Activated T-cell treated with anti-CD3 and anti-CD28 coated beads for 4 hours (primary cell): ENCODE data around the gene MTERF1.
"Not testable (repeated sequence)": the region's sequence is repeated elsewhere in the genome, so short reads cannot be mapped to it uniquely, and the experiment has no call there.

Experiments used
- DNase-seq: peaks from one replicate; pipeline ENCODE4 v3.0.0-alpha.2; 2020

Gene MTERF1

DNA sequence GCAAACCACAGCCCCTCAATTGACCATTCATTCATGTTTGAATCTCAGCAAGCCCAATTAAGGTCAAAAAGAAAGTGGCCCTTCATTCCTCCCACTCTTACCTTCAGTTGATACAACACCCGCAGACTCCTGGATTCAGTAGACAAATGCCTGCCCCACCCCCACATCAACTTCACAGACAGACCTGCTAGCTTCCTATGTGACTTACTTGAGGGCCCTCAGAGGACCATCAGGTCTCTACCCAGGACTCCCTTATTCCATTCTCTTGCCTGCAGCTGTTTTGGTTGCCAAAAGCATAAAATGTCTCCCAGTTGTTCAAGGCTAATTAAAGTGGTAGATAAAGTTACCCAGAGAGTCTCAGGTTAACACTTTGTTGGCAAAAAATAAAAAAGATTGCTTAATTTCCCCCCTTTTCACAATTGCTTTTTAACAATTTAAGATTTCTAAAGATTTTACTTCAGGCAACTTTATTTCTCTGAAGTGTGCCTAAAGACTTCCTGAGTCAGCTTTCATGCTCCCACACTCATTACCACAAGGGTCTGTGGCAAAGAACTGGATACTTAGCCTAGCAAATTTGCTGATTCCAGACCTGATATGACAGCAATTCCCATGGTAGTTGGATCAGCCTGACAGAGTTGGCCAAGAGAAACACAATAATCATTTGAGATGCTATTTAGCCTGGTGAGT lies 3.3 kb upstream of the MTERF1 start:
- no peak for DNase-seq

DNA sequence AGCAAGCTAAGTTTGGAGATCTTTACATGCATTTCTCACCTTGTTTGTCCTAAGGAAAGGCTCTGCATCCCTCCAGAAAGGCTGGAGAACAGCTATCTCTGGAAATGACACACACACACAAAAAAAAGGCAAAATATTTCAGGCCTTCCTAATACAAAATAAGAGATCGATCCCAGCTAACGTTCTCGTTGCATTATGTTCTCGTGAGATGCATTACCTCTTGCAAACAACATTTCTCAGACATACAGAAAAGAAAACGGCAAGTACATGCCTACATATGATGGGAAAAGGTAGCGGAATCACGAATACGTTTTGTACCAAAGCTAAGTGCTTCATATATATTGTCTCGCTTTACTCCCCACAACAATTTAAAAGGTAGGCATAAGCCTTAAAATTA lies 488 bp downstream of the MTERF1 start:
- no peak for DNase-seq

DNA sequence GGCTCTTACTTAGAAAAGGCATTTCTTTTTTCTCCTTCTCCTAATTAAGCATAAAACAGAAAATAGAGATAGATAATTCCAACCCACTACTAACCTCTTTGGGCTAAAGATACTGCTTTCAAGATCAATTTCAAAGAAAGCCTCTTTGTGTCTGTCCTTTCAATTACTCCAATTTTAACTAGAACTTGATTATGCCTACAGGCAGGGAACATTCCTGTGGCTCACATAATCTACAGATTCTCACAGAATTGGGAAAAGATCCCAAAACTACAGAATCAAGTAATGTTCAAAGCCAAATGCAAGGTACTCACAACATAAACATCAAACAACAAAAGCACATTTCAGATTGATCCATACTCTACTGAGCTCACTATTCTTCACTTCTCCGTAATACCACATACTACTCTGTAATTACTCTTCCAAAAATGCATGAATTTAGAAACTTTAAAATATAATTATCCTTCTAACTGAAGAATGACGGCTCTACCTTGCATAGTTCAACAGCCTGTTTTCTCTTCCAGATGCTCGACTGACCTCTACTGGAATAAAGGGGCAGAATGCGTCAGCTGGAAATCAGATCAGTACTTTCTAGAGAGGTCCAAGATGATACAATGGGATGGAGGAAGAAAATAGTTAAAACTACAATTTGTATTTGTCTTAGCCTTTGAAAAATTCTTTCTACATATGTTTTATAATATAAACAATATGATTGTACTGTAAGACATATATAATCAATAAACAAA lies 3.9 kb downstream of the MTERF1 start:
- no peak for DNase-seq

DNA sequence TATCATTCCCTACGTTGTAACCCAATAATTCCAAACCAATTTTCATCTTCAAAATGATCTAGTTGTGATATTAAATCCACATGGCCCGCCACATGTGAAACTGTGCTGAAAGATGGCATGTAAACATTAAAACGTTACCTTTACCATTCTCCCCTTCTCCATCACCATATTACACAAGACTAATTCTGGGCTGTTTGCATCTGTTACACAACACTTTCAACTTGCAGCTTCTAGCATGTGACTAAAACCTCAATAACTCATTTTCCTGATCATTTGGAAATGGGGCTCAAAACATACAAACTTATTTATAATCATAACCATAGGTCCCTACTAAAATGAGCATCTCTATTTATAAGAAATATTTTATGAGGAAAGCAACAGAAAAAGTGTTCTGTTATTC lies 4.7 kb downstream of the MTERF1 start:
- DNase-seq = no peak

DNA sequence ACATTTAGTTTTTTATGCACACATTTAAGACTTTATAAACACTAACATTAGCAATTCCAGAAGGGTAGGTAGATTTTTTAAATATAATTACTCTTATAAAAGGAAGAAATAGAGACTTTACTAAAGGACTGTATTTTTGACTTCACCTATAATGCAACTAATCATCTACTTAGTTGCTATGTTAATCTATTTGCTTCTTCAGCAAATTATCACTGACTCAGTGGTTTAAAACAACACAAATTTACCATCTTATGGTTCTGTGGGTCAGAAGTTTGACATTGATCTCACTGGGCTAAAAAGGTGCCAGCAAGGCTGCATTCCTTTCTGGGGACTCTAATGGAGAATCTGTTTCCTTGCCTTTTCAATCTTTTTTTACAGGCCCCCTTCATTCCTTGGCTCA lies 7.6 kb downstream of the MTERF1 start:
- DNase-seq = no peak

DNA sequence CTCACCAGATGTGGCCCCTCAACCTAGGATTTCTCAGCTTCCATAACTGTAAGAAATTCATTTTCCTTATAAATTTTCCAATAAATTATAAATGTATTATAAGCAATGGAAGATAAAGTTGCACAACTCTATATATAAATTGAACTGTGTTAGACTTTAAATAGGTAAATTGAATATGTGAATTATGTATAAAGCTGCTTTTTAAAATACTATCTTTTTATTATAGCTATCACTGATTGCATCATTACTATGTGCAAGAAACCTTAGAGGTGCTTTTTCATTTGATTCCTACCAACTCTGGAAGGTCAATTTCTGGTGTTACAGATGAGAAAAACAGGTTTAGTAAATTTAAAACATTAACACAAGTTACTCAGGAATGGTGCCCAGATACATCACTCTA lies 8.4 kb downstream of the MTERF1 start:
- no peak for DNase-seq

DNA sequence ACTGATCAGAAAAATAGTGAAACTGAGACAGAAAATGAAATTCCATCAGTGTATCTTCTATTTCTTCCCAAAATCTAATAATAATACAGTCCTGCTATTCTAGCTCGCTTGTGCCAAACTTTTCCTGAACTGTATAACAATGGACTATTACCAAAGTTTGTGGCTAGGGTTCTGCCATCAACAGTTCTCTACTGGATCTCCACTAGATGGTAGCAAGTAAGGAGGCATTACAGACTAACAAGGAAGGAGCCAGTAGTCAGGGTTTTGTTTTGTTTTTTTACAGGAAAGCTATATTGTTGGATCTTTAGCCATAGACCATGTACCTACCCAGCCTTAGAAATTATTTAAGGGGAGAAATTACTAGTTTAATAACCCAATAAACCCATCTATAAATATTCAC lies 10.8 kb downstream of the MTERF1 start:
- no peak for DNase-seq

DNA sequence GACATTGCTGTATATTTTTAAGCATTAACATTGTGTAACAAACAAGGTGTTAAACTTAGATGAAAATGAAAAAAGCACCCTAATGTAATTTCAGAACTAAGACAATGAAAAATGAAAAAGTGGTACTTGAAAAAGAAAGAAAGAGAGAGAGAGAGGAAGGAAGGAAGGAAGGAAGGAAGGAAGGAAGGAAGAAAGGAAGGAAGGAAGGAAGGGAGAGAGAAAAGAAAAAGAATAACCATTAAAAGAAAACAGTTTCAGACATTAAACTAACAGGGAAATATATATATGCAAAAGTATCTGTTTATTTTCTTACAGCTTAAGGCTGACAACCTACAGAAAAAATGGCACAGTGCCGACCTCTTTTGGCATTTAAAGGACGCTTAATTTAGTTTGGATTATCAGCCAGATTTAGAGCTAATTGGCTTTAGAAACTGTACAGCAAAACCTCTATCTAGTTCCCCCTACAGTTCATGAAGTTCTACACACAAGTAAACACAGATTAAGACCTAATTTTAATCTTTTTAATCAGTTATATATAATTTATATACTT lies 13.8 kb downstream of the MTERF1 start:
- DNase-seq = no peak

DNA sequence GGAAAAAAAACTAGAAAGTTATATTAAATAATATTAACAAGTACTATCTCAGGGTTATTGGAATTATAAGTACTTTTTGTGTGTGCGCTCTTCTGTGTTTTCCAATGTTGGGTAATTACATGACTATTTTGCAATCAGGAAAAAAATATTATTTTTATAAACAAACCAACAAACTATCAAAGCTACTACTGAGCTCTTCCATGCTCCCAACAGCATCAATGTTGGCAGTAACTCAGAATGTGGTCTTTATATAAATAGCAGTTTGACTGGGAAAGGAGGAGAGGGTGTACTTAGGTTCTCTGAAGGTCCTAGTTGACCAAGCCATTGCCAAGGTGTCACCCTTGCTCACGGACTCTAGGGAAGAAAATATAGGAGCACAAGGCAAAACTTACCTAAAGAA lies 15.0 kb downstream of the MTERF1 start:
- DNase-seq = no peak

DNA sequence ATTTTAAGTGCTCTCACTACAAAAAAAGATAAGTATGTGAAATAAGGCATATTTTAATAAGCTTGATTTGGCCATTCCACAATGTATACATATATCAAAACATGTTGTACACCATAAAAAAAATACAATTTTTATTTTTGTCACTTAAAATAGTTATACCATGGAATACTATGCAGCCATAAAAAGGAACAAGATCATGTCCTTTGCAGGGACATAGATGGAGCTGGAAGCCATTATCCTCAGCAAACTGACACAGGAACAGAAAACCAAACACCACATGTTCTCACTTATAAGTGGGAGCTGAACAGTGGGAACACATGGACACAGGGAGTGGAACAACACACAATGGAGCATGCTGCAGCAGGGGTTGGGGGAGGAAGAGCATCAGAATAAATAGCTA lies 15.9 kb downstream of the MTERF1 start:
- not testable (repeated sequence) for DNase-seq

DNA sequence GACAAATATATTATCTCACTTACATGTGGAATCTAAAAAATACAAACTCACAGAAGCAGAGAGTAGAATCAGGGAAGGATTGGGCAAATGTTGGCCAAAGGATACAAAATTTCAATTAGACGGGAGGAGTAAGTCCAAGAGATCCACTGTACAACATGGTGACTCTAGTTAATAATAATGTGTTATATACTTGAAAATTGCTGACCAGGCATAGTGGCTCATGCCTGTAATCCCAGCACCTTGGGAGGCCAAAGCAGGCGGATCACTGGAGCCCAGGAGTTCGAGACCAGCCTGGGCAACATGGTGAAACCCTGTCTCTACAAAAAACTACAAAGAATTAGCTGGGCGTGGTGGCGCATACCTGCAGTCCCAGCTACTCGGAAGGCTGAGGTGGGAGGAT lies 16.4 kb downstream of the MTERF1 start:
- no peak for DNase-seq

DNA sequence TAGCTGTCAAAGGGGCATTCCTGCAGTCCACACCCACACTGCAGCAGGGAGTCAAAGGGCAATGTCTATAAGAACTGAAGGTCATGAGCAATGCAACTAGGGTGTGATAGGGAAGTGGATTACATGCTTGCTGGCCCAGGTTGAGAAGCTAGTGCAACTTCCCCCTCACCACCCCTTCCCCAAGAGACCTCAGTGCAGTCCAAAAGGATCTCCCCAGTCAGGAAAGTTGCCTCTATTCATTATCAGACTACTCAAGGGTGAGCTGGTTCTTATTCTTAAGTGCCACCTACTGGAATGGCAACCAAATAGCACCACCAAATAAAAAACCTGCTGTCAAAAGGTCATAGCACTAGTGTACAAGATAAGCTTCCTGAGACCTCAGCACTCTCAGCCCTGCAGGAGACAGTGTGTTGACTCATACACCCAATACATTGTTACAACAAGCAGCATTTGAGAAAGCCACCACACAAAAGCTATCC lies 28.2 kb downstream of the MTERF1 start:
- DNase-seq = no peak

DNA sequence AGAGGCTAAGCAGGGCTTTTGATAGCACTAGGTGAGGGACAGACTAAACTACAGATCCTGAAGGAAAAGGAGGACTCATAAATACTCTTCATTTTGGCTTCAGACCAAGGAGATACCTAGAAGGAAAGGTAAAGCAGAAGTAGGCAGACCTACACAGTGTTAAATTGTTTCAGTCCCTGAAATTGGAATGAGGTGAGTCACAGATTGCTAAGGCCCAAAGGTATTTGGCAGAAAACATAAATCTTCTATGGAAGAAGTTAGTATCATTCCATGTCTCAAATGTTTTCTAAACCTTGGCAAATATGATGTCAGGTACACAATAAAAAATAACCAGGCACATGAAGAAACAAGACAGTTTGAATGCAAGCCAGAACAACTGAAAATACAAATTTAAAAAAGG lies 30.0 kb downstream of the MTERF1 start:
- no peak for DNase-seq

DNA sequence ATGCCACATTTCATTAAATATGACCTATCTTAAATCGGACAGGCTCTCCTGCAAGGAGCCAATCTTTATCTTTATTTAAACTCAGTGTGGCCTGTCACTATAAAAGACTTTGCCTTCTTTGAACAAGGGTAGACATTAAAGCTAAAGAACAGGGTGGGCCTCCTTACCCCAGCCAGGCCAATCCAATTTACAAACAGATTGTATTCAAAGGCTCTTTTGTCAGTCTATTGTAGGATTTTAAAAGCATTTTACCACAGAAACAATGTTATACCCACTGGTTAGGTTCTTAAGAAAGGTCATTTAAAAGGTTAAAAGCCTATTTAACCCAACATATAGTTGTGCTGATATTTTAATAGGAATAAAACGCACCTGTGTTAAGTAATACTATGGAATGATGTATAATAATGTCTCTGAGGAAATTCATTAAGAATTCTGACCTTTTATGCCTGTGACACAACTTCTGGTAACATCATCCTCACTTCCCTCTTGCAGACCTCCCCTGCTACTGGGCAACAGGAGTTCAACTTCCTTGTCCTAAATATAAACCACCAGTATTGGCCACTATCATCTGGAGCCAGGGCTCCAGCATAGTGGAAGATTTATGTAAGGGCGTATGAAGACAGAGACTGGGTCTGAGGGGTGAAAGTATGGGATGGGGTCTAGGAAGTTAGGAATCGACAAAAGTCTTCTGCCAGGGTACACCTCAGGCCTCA lies 32.5 kb downstream of the MTERF1 start:
- no peak for DNase-seq

DNA sequence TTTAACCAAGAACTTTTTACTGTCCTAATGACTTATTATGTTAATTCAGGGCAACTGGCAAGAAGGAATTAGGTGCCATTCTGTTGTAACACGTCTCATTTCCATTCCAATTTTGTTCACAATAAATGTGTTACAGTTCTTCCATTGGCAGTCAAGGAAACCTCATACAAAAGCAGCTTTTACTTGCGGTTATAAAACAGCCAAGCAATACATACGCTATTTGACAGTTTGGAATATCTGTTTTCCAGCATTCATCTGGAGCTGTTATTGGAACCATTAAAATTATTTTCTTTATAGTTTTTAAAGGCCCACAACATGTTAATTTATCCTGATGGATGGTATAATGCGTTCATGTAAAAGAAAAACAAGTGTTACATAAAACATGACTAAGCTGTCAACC lies 33.3 kb downstream of the MTERF1 start:
- DNase-seq = no peak

DNA sequence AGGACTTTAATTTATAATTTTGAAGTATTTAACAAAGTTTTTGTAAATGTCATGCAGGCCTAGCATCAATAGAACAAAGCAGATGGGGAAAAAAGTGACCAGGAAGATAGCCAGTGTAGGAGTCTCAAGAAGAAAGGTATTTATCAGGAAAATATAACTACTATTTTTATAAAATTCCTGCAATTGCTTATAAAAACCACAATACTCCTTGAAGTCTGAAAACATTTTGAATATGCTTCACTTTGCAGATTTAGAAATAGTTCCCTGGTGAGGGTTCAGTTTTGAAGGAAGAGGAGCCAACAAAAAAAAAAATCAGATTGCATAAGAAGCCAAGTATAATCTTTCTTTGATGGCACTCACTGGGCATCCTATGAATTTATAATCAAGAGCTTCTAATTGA lies 34.1 kb downstream of the MTERF1 start:
- no peak for DNase-seq

DNA sequence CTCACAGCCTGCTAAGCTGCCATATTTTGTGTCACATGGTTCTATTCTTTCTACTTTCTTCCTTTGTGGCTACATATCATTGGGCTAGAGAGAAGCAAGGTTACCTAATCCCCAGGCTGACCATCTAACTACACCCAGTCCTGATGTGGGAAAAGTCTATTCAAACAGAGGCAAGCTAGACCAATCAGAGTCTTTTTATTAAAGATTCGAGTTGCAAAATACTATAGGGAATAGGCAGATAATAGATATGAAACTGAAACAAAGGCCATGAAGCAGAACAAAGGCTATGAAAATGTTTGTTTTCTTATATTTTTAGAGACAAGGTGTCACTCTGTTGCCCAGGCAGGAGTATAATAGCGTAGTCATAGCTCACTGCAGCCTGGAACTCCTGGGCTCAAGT lies 36.7 kb downstream of the MTERF1 start:
- no peak for DNase-seq

DNA sequence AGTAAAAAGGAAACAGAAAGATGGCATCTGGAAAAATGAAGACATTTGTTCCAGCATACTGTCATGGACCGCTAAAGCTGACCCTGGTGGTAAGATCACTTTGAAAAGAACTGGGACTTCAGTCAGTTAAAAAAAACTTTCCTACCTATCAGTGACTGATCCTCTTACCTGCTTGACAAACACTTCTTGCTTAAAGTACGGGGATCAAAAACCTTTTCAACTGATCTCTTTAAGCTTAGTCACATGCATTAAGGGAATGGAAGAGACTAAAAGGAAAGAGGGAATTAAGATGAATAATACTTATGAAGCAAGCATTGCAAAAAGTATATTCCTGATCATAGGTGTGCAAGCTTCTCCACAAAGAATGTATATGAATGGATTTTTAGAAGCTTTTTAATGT lies 42.1 kb downstream of the MTERF1 start:
- DNase-seq = no peak

DNA sequence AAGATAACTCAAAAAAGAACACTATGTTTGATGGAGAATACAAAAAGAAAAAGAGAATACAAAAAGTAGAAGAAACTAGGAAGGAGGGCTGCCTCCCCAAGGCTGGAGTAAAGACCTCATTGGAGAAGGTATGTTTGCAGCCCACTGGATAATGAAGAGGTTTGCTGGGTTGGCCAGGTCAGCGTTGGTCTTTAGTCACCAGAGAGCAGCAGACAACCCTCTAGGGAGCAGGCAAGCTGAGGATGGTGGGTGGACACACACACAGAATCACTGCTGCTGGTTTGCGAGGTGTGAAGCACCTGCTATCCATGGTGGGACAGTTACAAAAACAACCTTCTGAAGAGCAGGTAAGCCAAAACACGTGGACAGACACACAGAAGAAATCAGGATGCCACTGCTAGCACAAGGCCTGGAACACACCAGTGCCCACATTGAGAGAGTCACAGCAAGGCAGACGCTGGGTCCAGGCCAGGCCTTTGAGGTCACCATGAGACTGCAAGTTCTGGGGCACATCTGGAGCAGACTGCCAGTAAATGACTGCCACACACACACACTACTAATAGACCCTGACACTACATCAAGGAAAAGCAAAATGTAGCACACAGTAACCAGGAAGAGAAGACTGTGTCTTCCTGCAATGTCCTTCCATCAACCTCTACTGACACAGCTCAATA lies 43.0 kb downstream of the MTERF1 start:
- DNase-seq = no peak

DNA sequence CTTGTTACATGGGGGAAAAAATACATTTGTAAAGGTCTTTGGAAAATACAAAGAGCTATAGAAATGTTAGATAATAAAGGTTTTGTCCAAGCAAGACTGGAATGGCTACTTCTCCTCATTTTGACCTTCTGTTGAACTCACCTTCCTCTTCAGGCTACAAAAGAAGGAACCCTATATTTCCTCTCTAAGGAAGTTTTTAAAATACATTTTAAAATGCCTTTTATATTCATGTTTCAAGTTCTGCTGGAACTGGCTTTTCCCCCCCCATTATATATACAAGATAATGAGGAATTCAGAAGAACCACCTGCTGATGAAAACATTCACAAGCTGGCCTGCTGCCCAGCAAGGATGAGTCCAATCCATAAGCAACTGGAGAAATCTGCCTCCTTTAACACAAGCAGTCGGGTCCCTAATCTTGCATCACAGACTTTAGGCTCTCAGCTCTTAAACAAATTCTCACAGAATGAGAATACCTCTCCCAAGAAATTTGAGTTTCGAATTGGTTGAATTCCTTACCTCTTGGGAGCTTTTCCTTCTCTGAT lies 44.6 kb downstream of the MTERF1 start:
- DNase-seq = no peak

DNA sequence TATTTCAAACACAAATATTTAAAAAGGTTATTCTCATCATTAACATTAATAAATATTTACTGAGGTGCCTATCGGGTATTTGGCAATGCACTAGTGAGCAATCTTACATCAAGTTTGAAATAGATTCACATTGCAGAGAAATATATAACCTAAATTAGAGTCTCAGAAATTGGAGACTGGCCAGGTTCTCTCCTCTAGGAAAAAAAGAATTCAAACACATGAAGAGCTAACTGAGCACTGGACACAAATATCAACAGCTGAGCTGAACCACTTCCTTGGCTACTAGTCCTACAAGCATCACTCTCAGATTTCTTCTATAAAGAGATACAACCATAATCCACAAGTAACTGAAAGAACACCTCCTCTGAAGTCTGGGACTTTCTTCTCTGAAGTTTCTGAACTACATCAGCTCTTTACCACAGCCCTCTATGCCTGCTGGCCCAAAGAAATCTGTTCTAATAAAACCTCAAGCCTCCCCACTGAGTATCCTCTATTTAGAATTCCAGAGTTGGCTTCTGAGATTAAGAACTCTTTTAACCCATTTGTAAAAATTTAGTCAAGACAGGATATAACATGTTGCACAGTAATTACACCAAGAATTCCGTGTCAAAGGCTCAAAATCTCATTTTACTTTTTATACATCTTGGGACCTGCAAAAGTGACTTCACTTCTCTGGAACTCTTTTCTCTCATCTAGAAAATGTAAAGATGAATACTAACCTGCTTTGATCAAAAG lies 45.2 kb downstream of the MTERF1 start:
- DNase-seq = no peak

DNA sequence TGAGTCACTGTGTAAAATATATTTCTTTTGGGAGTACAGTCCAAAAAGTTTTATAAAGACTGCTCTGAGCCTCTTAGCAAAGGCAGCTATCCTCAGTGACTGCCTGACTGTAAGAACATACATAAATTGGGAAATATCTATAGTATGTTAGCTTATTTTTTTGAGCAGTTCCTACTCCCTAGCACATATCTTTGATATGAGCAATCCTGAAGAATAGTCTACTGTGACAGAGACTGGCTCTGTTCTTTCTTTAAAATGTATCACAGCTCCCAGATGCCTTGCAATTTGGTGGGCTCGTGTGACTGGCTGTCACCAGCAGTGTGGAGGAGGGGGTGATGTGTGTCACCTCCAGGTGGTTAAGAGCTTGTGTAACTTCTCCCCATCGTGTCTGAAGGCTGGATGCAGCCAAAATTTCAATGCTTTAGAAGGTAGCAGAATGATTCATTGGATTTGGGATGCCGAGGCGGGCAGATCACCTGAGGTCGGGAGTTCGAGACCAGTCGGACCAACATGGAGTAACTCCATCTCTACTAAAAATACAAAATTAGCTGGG lies 47.9 kb downstream of the MTERF1 start:
- DNase-seq = no peak
